Suprapubic skin (tissue), 4 donors: ENCODE measurements around the gene ABHD17B. TPM values are rescaled to one million over a fixed set of nuclear protein-coding genes. Genes with fewer than 3 reads are reported as not detected.

Experiments
- DNase-seq, 2 donors: peaks; one replicate each; pipeline ENCODE4 v3.0.0-alpha.2; 2019; ENCODE audit warnings: low spot score in 2 of 2
- H3K27ac ChIP-seq: fragments of 200-600 bp; sonication (generic); one replicate; pipeline ENCODE4 v1.5.1; 2019
- H3K27me3 ChIP-seq: fragments of 200-600 bp; sonication (generic); one replicate; pipeline ENCODE4 v1.5.1; 2019
- H3K36me3 ChIP-seq: fragments of 200-600 bp; sonication (generic); one replicate; pipeline ENCODE4 v1.5.1; 2019
- H3K4me1 ChIP-seq: fragments of 200-600 bp; sonication (generic); one replicate; pipeline ENCODE4 v1.5.1; 2019
- H3K4me3 ChIP-seq: fragments of 200-600 bp; sonication (generic); one replicate; pipeline ENCODE4 v1.5.1; 2019; ENCODE audit warnings: mild to moderate bottlenecking
- H3K9me3 ChIP-seq: fragments of 200-600 bp; sonication (generic); one replicate; pipeline ENCODE4 v1.5.1; 2019
- CTCF ChIP-seq, 2 donors: fragments of 200-600 bp in 1 of 2; fragments of 450-650 bp in 1 of 2; sonication (generic) in 1 of 2; IDR thresholded peaks; one replicate each; pipeline ENCODE4 v1.5.1; 2016 to 2019; ENCODE audit warnings: antibody characterized with exemption in 2 of 2, mild to moderate bottlenecking in 1 of 2, moderate library complexity in 1 of 2
- EP300 ChIP-seq: sonication (generic); formaldehyde crosslinking; IDR thresholded peaks from one replicate; pipeline ENCODE4 v1.6.1; 2017; ENCODE audit warnings: antibody characterized with exemption
- POLR2A ChIP-seq, 2 donors: fragments of 450-650 bp; IDR thresholded peaks; one replicate each; pipeline ENCODE4 v1.6.1; 2017; ENCODE audit warnings: antibody characterized with exemption in 2 of 2, mild to moderate bottlenecking in 2 of 2, moderate library complexity in 2 of 2
- POLR2AphosphoS5 ChIP-seq, 3 donors: sonication (generic); formaldehyde crosslinking; IDR thresholded peaks; one replicate each; pipeline ENCODE4 v1.6.1; 2017; ENCODE audit warnings: antibody characterized with exemption in 3 of 3
- WGBS: methylation state at CpG from one replicate; pipeline ENCODE4 v1.1.5; 2018; 5-methylcytosine and 5-hydroxymethylcytosine counted together
- total RNA-seq, 4 donors: library from RNA; depleted of rRNA; stranded (reverse); fragments of >200 nt; gene quantifications; one replicate each; pipeline ENCODE4 v1.1.0, GENCODE V29; 2016

Gene ABHD17B
- total RNA-seq, 4 donors from 2014 or later = 22.4 to 40.7 (median 33.2) TPM

- Histone ChIP-seq H3K36me3 (no peaks in the 10 kb centered on the region), H3K27me3 (no peaks in the 10 kb centered on the region), H3K9me3 (no peaks in the 10 kb centered on the region), H3K27ac (no peak overlapping the region), H3K4me1 (peaks cover 37% of the 10 kb centered on the region), H3K4me3 (no peak overlapping the region)
- DNase-seq = no peak
- no peak for TF ChIP-seq POLR2A (IDR thresholded peaks at IDR 0.05)
- 86% methylated on average over 2 of the region's 2 CpGs for WGBS
Measured at GRCh38 chr9:71941060-71941568, 30.1 kb upstream of the ABHD17B start.

GRCh38 chr9:71937898-71938297 is 26.9 kb upstream of the ABHD17B start:
- peak overlapping the region; percentile 69 for H3K27ac ChIP-seq
- WGBS = 38% methylated on average over 1 of the region's 1 CpG
- no peaks in the 10 kb centered on the region for H3K36me3 ChIP-seq
- H3K27me3 ChIP-seq = no peaks in the 10 kb centered on the region
- H3K9me3 ChIP-seq = no peaks in the 10 kb centered on the region
- peaks cover 22% of the 10 kb centered on the region for H3K4me1 ChIP-seq
- TF ChIP-seq EP300 = no peak
- TF ChIP-seq POLR2A (IDR thresholded peaks at IDR 0.05) = no peak
- TF ChIP-seq CTCF (IDR thresholded peaks at IDR 0.05) = no peak
- no peak for TF ChIP-seq POLR2AphosphoS5 (IDR thresholded peaks at IDR 0.05)
- DNase-seq = no peak
- H3K4me3 ChIP-seq = no peak overlapping the region

- Histone ChIP-seq H3K27ac (peak overlapping the region; percentile 69), H3K27me3 (no peaks in the 10 kb centered on the region), H3K9me3 (no peaks in the 10 kb centered on the region), H3K36me3 (no peaks in the 10 kb centered on the region), H3K4me3 (no peak overlapping the region), H3K4me1 (peaks cover 22% of the 10 kb centered on the region)
- no peak for DNase-seq
- TF ChIP-seq POLR2A (IDR thresholded peaks at IDR 0.05) = no peak
- no peak for TF ChIP-seq CTCF (IDR thresholded peaks at IDR 0.05)
- TF ChIP-seq EP300 = no peak
- TF ChIP-seq POLR2AphosphoS5 (IDR thresholded peaks at IDR 0.05) = no peak
- WGBS = 48% methylated on average over 4 of the region's 4 CpGs
Measured at GRCh38 chr9:71937070-71937625, 26.2 kb upstream of the ABHD17B start.

GRCh38 chr9:71936066-71936465 is 25.1 kb upstream of the ABHD17B start:
- TF ChIP-seq EP300 = no peak
- no peak for TF ChIP-seq POLR2A (IDR thresholded peaks at IDR 0.05)
- TF ChIP-seq CTCF (IDR thresholded peaks at IDR 0.05) = no peak
- TF ChIP-seq POLR2AphosphoS5 (IDR thresholded peaks at IDR 0.05) = no peak
- H3K27ac ChIP-seq = peak overlapping the region; percentile 69
- no peaks in the 10 kb centered on the region for H3K27me3 ChIP-seq
- WGBS = 35% methylated on average over 1 of the region's 1 CpG
- no peaks in the 10 kb centered on the region for H3K36me3 ChIP-seq
- no peaks in the 10 kb centered on the region for H3K9me3 ChIP-seq
- H3K4me3 ChIP-seq = no peak overlapping the region
- H3K4me1 ChIP-seq = peaks cover 22% of the 10 kb centered on the region
- no peak for DNase-seq

- TF ChIP-seq POLR2AphosphoS5 (IDR thresholded peaks at IDR 0.05) (no peak), CTCF (IDR thresholded peaks at IDR 0.05) (no peak), POLR2A (IDR thresholded peaks at IDR 0.05) (no peak), EP300 (no peak)
- Histone ChIP-seq H3K27ac (no peak overlapping the region), H3K4me3 (no peak overlapping the region), H3K27me3 (no peaks in the 10 kb centered on the region), H3K9me3 (no peaks in the 10 kb centered on the region), H3K4me1 (peaks cover 24% of the 10 kb centered on the region), H3K36me3 (no peaks in the 10 kb centered on the region)
- no peak for DNase-seq
- 79% methylated on average over 2 of the region's 2 CpGs for WGBS
Measured at GRCh38 chr9:71931166-71931565, 20.2 kb upstream of the ABHD17B start.
